Measurements from ENCODE around the gene PALLD. TPM values are rescaled to one million over a fixed set of nuclear protein-coding genes. Genes with fewer than 3 reads are reported as not detected.

Gene PALLD
- total RNA-seq, 4 donors from 2014 or later = 1,036 to 2,270 (median 2,202) TPM

GRCh38 chr4:168717847-168718246 is 221.0 kb downstream of the PALLD start:
- 12 to 17% methylated on average over 2 to 3 of the region's 3 CpGs for WGBS, 2 donors (ENCODE audit: low coverage in 1 of 2)
- ATAC-seq = peak; percentile 88
- Histone ChIP-seq H3K27ac (peak overlapping the region; percentile 82 to 94 (median 90)), H3K4me3 (no peak overlapping the region), H3K36me3 (no peaks in the 10 kb centered on the region), H3K4me1 (peaks cover 5 to 41% (median 13%) of the 10 kb centered on the region in 3 donors), H3K27me3 (no peaks in the 10 kb centered on the region), H3K9me3 (no peaks in the 10 kb centered on the region)
- TF ChIP-seq POLR2AphosphoS5 (IDR thresholded peaks at IDR 0.05) = peak; percentile 57
- no peak for TF ChIP-seq EP300 (IDR thresholded peaks at IDR 0.05)

GRCh38 chr4:168719725-168720124 is 222.9 kb downstream of the PALLD start:
- Histone ChIP-seq H3K4me1 (peaks cover 5 to 49% (median 13%) of the 10 kb centered on the region in 3 donors), H3K27ac (no peak overlapping the region), H3K36me3 (no peaks in the 10 kb centered on the region), H3K27me3 (no peaks in the 10 kb centered on the region), H3K9me3 (no peaks in the 10 kb centered on the region), H3K4me3 (no peak overlapping the region)
- ATAC-seq = no peak
- no peak for TF ChIP-seq EP300 (IDR thresholded peaks at IDR 0.05)
- TF ChIP-seq CTCF (IDR thresholded peaks at IDR 0.05) = no peak
- TF ChIP-seq POLR2A (IDR thresholded peaks at IDR 0.05) = no peak
- TF ChIP-seq POLR2AphosphoS5 (IDR thresholded peaks at IDR 0.05) = no peak
- 100% methylated on average over 1 of the region's 1 CpG for WGBS, 2 donors (ENCODE audit: low coverage in 1 of 2)

GRCh38 chr4:168720396-168720900 is 223.6 kb downstream of the PALLD start:
- H3K4me1 ChIP-seq = peaks cover 5 to 49% (median 13%) of the 10 kb centered on the region in 3 donors
- H3K9me3 ChIP-seq = no peaks in the 10 kb centered on the region
- no peaks in the 10 kb centered on the region for H3K27me3 ChIP-seq
- H3K36me3 ChIP-seq = no peaks in the 10 kb centered on the region
- no peak overlapping the region for H3K27ac ChIP-seq
- no peak for ATAC-seq
- TF ChIP-seq CTCF (IDR thresholded peaks at IDR 0.05) = no peak
- TF ChIP-seq EP300 (IDR thresholded peaks at IDR 0.05) = no peak
- no peak for TF ChIP-seq POLR2AphosphoS5 (IDR thresholded peaks at IDR 0.05)
- no peak for TF ChIP-seq POLR2A (IDR thresholded peaks at IDR 0.05)
- 79 to 85% methylated on average over 4 of the region's 4 CpGs for WGBS, 2 donors (ENCODE audit: low coverage in 1 of 2)
- no peak overlapping the region for H3K4me3 ChIP-seq

GRCh38 chr4:168722391-168722790 is 225.5 kb downstream of the PALLD start:
- H3K4me3 ChIP-seq = no peak overlapping the region
- H3K4me1 ChIP-seq = peaks cover 2 to 31% (median 3%) of the 10 kb centered on the region in 3 donors
- H3K36me3 ChIP-seq = no peaks in the 10 kb centered on the region
- no peak for ATAC-seq
- no peaks in the 10 kb centered on the region for H3K27me3 ChIP-seq
- TF ChIP-seq POLR2AphosphoS5 (IDR thresholded peaks at IDR 0.05) (no peak), POLR2A (IDR thresholded peaks at IDR 0.05) (no peak), EP300 (IDR thresholded peaks at IDR 0.05) (no peak), CTCF (IDR thresholded peaks at IDR 0.05) (no peak)
- H3K27ac ChIP-seq = peak overlapping the region in 3 of 4 donors; percentile 24 to 33 (median 29)
- H3K9me3 ChIP-seq = no peaks in the 10 kb centered on the region
- WGBS, 2 donors (ENCODE audit: low coverage in 1 of 2) = 49 to 53% methylated on average over 2 of the region's 2 CpGs

GRCh38 chr4:168723020-168723419 is 226.2 kb downstream of the PALLD start:
- Histone ChIP-seq H3K4me3 (no peak overlapping the region), H3K4me1 (peaks cover 0 to 26% (median 0%) of the 10 kb centered on the region in 3 donors), H3K9me3 (no peaks in the 10 kb centered on the region), H3K36me3 (no peaks in the 10 kb centered on the region), H3K27ac (peak overlapping the region in 3 of 4 donors; percentile 24 to 33 (median 29)), H3K27me3 (no peaks in the 10 kb centered on the region)
- no peak for TF ChIP-seq CTCF (IDR thresholded peaks at IDR 0.05)
- 54 to 55% methylated on average over 2 to 3 of the region's 3 CpGs for WGBS, 2 donors (ENCODE audit: low coverage in 1 of 2)
- ATAC-seq = no peak

Measured in gastroesophageal sphincter (tissue), 4 donors.